GM19025 (cell line): Measurements from ENCODE around the gene ZNF789.
"Not testable (repeated sequence)": the region's sequence is repeated elsewhere in the genome, so short reads cannot be mapped to it uniquely, and the experiment has no call there.

Experiments
- ATAC-seq: cut with Tn5 transposase; IDR thresholded peaks from one replicate; pipeline ENCODE4 v1.9.1; 2021; ENCODE audit warnings: mild to moderate bottlenecking, low read depth, moderate library complexity; ENCODE audit not compliant: unreplicated experiment

ZNF789 gene

DNA sequence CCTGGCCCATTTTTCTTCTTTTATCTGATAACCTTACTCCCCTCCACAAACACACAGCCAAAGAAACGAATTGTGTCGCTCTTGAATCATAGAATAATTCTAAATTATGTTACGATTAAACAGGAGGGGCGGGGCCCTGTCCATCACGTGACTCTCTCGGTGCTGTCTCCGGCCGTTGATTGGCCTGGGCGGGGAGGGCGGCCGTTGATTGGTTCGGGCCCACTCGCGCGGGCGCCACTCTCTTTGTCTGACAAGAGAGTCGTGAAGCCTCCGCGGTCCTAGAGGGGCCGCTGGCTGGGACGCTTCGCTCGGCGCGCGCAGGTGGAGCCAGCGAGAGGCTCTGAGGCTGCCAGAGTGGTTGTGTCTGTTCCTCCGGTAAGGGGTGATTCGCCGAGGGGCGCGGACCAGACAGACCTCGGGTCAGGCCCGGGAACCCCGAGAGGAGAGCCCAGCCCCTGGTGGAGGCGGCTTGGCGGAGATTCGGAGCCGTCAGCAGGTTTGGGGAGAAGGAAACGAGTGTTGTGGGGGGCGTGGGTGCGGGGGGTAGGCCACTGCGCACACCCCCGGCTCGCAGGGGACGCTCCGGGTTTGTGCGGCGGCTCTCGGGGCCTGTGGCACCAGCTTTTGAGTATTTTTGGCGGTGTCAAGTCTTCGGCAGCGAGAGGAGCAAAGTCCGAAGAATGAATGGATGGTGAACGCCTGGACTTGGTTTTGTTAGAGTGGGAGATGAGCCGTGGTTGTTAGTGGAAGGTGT lies at the start of gene ZNF789:
Gene ZNF789, plus strand, starts transcription at position 330 of the 754 bp plus-strand sequence. CDS start 3,567 bp downstream, outside the sequence.
- peak; percentile 98 for ATAC-seq

DNA sequence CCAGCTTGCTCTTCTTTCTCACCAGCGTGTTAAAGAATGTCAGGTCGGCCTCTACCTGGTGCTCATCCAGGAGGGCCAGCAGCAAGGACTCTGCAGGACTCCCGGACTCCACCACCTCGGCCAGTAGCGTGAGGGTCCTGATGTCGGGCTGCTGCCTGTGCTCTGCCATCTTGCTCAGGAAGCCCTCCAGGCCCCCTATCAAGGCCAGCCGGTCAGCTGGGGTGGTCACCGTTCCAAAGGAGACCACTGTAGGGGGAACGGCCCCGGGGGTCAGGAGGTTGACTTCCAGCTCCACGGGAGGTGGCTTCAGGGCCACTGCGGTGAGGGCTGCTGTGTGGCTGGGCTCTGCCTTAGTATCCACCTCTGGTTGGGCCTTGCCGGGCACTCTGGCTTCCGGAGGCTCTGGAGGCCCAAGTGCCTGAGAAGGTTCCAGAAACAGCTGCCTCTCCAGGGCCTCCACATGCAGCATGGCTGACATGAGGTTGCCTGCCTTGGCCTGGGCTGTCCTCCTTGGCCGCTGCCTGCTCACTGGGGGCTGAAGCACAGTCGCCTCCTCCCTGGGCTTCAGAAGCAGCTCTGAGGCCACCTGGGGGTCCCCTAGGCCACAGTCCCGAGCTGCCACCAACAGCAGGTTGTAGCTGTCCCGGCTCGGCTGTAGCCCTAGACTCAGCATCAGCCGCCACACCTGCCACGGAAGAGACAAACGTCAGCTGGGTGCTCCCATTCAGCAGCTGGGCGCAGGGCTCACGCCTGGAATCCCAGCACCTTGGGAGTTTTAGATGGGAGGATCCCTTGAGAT lies 47.6 kb upstream of the ZNF789 start:
- ATAC-seq, result no peak

DNA sequence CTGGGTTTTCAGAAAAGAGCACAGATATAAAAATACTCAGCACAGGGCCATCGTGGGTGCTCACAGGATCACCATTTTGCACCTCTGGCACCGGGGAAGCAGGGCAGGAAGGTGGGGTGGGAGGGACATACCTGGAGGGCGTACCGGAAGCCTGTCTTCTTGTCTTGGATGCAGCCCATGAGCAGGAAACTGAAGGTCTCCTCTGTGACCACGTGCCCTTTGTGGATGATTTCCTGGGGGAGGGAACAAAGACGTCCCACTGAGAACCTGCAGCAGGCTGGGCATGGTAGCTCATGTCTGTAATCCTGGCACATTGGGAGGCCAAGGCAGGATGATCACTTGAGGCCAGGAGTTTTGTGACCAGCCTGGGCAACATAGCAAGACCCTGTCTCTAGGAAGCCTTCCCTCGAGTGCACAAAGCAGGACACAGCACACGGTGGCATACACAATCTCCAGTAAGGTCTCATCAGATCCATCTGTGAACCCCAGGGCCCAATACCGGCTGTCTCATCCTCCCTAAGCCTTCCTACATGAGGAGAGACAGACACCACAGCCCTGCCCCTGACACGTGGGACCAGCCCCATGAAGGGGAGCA lies 43.6 kb upstream of the ZNF789 start:
- no peak for ATAC-seq

DNA sequence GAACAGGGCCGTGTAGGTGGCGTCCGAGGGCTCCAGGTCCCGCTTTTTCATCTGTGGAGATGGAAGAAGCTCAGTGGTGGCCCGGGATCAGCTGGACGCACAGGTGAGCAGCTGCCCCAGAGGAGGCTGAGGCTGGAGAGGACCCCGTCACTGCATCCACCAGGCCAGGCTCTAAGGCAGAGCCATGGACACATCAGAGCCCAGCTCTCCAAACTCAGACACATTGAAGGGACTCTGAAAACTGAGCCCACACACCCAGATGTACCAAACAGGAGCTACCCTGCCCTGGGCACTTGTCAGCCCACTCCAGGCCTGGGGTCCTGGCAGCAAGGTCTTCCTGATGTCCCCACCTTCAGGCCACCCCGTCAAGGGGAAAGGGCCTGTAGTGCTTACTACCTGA lies 42.9 kb upstream of the ZNF789 start:
- no peak for ATAC-seq

DNA sequence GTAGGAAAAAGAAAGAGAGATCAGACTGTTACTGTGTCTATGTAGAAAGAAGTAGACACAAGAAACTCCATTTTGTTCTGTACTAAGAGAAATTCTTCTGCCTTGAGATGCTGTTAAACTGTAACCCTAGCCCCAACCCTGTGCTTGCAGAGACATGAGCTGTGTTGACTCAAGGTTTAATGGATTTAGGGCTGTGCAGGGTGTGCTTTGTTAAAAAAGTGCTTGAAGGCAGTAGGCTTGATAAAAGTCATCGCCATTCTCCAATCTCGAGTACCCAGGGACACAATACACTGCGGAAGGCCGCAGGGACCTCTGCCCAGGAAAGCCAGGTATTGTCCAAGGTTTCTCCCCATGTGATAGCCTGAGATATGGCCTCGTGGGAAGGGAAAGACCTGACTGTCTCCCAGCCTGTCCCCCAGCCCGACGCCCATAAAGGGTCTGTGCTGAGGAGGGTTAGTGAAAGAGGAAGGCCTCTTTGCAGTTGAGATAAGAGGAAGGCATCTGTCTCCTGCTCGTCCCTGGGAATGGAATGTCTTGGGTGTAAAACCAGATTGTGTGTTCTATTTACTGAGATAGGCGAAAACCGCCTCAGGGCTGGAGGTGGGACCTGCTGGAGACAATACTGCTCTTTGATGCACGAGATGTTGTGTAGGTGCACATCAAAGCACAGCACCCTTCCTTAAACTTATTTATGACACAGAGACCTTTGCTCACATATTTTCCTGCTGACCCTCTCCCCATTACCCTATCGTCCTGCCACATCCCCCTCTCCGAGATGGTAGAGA lies 40.7 kb upstream of the ZNF789 start:
- not testable (repeated sequence) for ATAC-seq

DNA sequence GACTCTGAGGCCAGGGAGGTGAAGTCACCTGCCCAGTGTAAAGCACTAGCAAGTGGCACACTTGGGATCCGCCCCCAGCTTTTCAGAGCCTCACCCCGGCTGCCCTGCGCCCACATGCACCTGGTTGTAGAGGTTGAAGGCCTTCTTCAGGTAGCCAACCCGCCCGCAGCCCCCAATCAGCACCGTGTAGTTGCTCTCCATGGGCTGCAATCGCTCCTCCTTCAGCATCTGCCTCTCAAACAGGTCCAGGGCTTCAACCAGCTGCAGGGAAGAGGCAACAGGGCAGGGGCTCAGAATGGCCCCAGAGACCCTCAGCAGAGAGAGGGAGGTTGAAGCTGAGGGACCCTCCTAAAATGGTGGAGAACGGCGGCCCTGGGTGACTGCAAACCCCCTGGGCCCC lies 39.5 kb upstream of the ZNF789 start:
- ATAC-seq, result no peak

DNA sequence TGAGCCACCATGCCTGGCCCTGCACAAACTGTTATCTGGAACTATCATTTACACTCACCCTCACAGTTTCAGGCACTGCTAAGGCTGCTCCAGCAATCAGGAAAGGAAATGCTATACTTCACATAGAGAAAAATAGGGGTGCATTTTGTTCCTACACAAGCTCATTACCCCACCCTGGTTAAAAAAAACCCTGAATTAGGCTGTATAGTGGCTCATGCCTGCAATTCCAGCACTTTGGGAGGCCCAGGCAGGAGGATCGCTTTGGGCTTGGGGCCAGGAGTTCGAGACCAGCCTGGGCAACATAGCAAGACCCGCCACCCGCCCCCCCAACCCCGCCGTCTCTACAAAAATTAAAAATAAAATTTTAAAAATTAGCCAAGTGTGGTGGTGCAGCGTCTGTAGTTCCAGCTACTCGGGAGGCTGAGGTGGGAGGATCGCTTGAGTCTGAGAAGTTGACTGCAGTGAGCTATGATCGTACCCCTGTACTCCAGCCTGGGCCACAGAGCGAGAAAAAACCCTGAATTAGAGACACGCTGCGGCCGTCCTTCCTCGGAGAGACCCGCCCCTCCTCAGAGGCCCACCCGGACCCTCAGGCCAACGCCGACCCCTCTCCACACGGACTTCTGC lies 34.6 kb upstream of the ZNF789 start:
- ATAC-seq, result no peak

DNA sequence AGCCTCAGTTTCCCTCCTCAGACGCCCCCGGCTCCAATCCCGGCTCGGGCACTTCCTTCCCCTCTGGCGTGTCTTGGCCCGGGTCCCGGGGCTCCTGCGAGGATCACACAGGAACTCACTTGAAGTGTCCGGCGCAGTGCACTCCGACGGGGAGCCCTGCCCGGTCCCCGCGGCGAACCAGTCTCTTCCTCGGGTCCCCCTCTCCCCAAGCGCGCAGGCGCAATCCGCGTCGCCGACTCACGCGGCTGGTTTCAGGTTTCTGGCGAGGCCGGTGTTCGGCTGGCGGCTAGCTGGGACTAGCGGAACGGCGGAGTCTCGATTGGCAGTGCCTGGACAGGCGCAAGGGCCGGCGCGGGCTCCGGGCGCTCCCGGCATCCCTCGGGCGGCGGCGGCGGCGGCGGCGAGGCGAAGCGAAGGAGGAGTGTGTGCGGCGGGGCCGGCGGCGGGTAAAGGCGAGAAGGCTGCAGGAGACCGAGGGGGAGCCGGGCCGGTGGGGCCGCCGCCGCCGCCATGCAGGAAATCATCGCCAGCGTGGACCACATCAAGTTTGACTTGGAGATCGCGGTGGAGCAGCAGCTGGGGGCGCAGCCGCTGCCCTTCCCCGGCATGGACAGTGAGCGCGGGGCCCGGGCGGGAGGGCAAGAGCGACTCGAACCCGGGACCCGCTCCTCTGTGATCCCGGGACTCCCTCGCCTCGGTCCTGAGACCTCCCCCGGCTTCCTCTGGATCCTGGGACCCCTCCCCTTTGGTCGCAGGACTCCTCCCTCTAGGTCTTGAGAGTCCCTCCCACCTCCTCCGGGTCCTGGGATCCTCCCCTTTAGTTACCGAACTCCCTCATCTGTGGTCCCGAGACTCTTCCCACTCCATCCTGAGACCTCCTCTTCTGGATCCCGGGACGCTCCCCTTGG lies 33.9 kb upstream of the ZNF789 start, which contains the start of the genes CPSF4 and PTCD1:
Gene CPSF4, plus strand, starts transcription at position 371 of the 908 bp plus-strand sequence. Its CDS starts 140 bp downstream, at position 511.
Gene PTCD1, minus strand, starts transcription at position 226 of the 908 bp plus-strand sequence. CDS start 3,556 bp downstream, outside the sequence.
- ATAC-seq, result peak; percentile 95

DNA sequence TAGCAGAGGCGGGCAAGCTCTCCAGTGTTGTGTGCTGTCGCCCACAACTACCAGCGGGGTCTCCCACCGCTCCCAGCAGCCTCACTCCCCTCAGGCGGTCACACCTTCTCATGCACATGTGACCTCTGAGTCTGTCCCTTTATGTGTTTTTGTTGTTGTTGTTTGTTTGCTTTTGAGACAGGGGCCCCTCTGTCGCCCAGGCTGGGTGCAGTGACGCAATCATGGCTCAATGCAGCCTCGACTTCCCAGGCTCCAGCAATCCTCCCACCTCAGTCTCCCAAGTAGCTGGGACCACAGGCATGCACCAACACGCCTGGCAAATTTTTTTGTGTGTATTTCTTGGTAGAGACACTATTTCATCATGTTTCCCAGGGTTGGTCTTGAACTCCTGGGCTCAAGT lies 32.5 kb upstream of the ZNF789 start:
- ATAC-seq, result no peak

DNA sequence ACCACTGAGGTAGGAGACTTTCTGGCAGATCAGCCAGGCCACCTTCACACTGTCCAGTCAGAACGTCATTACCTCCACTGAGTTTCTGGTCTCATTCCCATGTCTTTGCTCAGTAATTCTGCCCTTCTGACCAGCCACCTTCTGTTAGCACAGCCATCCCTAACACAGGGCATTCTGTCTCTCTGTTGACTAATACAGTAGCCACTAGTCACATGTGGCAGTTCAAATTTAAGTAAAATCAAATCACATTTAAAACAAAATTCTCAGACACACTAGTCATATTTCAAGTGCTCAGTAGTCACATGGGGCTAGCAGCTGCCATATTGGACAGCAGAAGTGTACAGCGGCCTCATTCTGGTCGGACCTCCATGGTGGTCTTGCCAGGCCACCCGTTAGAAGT lies 26.6 kb upstream of the ZNF789 start:
- no peak for ATAC-seq

DNA sequence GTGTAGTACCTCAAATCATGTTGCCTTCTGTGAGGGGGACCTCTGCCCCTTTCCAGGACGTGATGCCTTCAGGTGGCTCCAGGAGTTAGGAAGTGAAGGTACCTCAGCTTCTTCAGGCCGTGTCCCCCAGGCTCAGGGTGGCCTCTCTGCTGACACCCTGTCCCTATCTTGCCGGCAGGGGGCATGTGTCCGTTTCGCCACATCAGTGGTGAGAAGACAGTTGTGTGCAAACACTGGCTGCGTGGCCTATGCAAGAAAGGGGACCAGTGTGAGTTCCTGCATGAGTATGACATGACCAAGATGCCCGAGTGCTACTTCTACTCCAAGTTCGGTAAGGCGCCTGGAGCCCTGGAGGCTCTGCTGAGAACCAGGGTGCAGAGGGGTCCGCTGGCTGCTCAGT lies 24.7 kb upstream of the ZNF789 start:
- no peak for ATAC-seq

DNA sequence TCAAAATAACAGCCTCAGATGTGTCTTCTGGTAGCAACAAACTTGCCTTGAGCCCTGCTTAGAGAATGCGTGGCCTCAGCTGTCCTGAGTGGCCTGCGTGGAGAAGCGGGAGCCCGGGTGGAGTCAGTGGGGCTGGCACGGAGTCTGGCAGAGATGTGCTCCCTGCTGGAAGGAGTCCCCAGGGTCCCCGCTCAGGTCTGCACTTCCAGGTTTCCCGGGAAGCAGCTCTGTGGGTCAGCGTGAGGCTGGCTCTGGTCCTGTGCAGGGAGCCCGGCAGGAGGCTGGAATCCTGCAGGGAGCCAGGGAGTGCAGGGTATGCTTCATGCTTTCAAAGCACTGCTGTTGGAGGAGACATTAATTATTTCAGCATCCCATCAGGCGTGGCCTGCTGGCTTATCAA lies 23.8 kb upstream of the ZNF789 start:
- no peak for ATAC-seq

DNA sequence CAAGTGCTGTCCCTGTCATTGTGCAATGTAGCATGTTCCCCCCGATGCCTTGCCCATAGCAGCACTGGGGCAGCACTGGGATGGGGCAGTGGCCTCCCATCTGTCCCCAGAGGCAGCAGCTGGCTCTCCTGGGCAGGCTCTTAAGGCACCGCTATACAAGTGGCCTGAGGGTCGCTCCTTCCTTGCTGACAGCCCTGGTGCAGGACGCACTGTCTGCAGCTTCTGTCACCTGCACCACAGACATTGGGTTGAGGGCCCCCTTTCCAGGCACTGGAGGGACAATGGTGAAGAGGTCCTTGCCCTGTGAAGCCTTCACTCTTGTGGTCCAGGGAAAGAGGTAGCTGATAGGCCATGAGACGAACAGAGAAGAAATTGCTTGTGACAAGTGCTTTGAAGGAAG lies 23.4 kb upstream of the ZNF789 start:
- ATAC-seq, result no peak

DNA sequence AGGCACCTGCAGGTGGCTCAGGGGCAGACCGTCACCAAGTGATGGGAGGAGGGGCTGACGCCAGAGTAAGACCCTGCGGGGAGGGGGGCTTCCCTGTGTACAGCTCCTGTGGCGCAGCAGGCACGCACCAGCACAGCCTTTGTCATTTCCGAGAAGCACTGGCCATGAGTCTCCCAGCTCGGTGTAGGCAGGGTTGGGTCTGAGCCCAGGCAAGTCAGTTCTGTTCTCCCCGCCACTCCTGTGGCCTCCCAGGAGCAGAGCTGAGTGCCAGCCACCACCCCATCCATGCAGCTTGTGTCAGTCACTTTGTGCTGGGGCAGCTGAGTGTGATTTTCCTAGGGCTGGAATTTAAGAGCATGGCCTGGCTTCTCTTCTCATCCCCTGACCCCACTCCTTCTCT lies 20.8 kb upstream of the ZNF789 start:
- no peak for ATAC-seq

DNA sequence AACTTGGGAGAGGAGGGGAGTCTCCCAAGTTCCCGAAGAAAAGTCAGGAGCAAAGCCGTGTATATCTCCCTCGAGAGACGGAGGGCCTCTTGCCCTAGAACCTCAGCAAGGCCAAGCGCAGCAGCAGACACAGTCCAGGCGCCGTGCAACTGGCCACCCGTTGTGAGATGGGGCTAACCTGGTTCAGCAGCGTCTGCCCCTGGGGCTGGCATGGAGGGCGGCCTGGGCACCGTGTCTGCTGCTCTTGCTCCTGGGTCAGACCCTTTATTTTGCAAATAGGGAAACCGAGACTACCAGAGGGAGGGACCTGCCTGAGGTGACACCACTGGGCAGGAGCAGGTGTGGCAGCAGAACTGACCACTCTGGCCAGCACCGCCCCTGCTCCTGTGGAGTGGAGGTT lies 20.1 kb upstream of the ZNF789 start:
- no peak for ATAC-seq

DNA sequence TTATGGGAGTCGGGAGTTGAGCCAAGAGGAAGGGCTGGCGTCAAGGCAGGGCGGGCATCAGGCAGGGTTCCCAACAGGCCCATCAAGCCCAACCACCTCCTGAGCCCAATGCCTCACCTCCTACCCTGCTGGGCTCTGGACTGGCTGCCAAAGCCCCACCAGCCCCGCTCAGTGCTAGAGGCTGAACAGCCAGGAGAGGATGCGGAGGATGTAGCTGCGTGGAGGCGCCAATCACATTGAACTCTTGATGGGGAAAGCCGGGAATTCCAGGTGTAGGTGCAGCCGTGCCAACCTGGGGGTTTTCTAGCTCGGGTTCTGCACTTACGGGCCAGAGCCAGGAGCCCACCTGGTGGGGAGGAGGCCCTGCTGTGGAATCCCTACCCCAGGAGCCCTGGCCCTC lies 19.6 kb upstream of the ZNF789 start:
- ATAC-seq, result no peak

DNA sequence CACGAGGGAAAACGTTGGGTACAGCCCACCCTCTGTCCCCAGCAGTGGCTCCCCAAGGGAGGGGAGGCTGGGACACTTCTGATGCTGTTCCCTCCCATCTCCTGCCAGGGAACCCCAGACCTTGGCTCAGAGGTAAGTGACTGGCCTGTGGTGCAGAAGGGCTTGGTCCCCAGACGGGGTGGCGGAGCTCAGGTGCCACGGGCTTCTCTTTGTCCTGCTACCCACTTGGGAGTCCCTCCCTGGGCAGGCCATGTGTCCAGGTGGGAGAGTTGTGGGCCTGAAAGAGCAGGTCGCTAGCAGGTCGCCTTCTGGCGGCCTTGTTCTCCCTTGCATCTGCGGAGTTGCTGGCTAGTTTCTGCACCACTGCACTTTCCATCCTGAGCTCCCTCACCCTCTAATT lies 16.8 kb upstream of the ZNF789 start:
- ATAC-seq, result no peak

DNA sequence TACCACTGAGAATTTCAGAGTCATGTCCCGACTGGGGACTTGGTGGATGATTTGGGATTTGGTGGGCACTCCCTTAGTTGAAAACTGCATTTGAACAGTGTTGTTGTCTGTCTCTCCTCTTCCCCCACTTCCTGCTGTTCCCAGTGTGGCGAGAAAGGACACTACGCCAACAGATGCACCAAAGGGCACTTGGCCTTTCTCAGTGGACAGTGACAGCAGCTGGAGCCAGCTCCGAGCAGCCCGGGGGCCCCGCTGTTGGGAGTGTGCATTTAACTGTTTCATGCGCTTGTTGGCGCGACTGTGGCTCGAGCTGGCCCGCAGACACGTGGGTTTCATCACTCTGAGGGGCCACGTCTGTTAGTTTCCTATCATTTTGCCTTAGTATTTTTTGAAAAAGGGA lies 16.4 kb upstream of the ZNF789 start:
- ATAC-seq, result no peak

DNA sequence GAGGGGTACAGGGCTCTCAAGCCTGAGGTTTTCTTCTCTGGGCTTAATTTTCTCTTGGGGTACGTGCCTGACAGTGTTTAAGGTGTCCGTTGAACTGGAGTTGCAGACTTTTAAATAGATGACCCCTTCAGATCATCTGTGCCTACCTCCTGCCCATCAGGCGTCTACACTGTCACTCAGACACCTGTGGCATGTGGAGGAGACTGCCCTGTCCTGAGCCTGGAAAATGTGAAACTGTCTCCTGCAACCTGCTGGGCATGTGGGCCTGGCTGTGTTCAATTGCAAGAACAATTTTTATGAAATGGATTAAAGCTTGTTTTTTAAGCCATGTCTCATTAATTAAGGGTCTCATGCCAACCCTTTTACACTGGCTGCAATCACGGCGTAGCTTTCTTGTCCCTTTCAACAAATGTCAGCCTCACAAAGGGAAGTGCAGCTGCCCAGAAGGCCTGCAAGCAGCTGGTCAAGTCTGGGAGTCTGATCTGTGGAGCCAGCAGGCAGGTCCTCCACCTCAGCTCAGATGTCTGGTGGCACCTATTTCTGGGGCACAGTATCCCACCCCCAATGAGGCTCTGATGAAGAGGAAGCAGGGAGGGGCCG lies 15.5 kb upstream of the ZNF789 start:
- no peak for ATAC-seq
